IMR-90 (cell line): Measurements from ENCODE around the gene NR2F2. TPM values are rescaled to one million over a fixed set of nuclear protein-coding genes. Genes with fewer than 3 reads are reported as not detected.

ENCODE experiments used
- ATAC-seq: fragments of 200-7000 bp; cut with Tn5 transposase; 2 replicates; pipeline ENCODE4 v1.9.1; 2020; ENCODE audit warnings: low read depth, mild to moderate bottlenecking, moderate library complexity
- Bru-seq: library from RNA; stranded (reverse); fragments of 400-500 nt; gene quantifications from one replicate; lab custom pipeline; 2021; lab: Mats Ljungman, UMichigan
- BruChase-seq, 2 experiments: library from RNA; stranded (reverse); fragments of 400-500 nt; gene quantifications; one replicate each; lab custom pipeline; 2021; lab: Mats Ljungman, UMichigan
- BruUV-seq: library from RNA; stranded (reverse); fragments of 400-500 nt; replicated peaks from 2 replicates; lab custom pipeline; 2021; lab: Mats Ljungman, UMichigan
- CTCF ChIA-PET: fragments of 300-600 bp; formaldehyde crosslinking; extraction: SDS; loops from one replicate; lab custom pipeline; 2021; ENCODE audit warnings: antibody characterized with exemption; lab: Yijun Ruan, JAX
- POLR2A ChIA-PET: fragments of 300-600 bp; sonication (Branson Sonifier 250); formaldehyde crosslinking; loops from one replicate; lab custom pipeline; 2022; ENCODE audit warnings: antibody characterized with exemption; ENCODE audit not compliant: unreplicated experiment; lab: Charles Lee
- DNase-seq: peaks from one replicate; pipeline ENCODE4 v3.0.0; 2013
- H2AFZ ChIP-seq: replicated peaks from 2 replicates; pipeline ENCODE3; 2013; ENCODE audit warnings: low read length, mild to moderate bottlenecking; ENCODE audit not compliant: poor library complexity
- H2AK5ac ChIP-seq: 2 replicates; pipeline ENCODE4 v1.6.1; 2013; ENCODE audit warnings: low read depth, low read length, inconsistent platforms
- H2AK9ac ChIP-seq: replicated peaks from 2 replicates; pipeline ENCODE3; 2013; ENCODE audit warnings: mild to moderate bottlenecking, low read depth, low read length, moderate library complexity; ENCODE audit not compliant: poor library complexity
- H2BK120ac ChIP-seq: 2 replicates; pipeline ENCODE4 v1.6.1; 2013; ENCODE audit warnings: low read depth, low read length, inconsistent platforms
- H2BK15ac ChIP-seq: 3 replicates; pipeline ENCODE4 v1.6.1; 2013; ENCODE audit warnings: low read depth, low read length, inconsistent platforms
- H2BK20ac ChIP-seq: 2 replicates; pipeline ENCODE4 v1.6.1; 2013; ENCODE audit warnings: low read depth, mild to moderate bottlenecking, inconsistent platforms, low read length, moderate library complexity
- H2BK5ac ChIP-seq: 2 replicates; pipeline ENCODE4 v1.6.1; 2013; ENCODE audit warnings: mild to moderate bottlenecking, low read depth, low read length, inconsistent platforms; ENCODE audit not compliant: poor library complexity, severe bottlenecking
- H3K14ac ChIP-seq: replicated peaks from 2 replicates; pipeline ENCODE4 v1.6.1; 2013; ENCODE audit warnings: low read depth, low read length, inconsistent platforms
- H3K18ac ChIP-seq: 2 replicates; pipeline ENCODE4 v1.6.1; 2013; ENCODE audit warnings: low read depth, low read length, control low read depth
- H3K23ac ChIP-seq: 2 replicates; pipeline ENCODE4 v1.6.1; 2013; ENCODE audit warnings: low read depth, low read length, inconsistent platforms
- H3K27ac ChIP-seq: 2 replicates; pipeline ENCODE4 v1.5.1; 2013; ENCODE audit warnings: mild to moderate bottlenecking, control low read depth, low read length; ENCODE audit not compliant: insufficient read depth
- H3K27me3 ChIP-seq: 2 replicates; pipeline ENCODE4 v1.6.1; 2013; ENCODE audit warnings: low read length; ENCODE audit not compliant: control insufficient read depth, insufficient read depth
- H3K36me3 ChIP-seq: 2 replicates; pipeline ENCODE4 v1.6.1; 2013; ENCODE audit warnings: low read length, mixed read lengths; ENCODE audit not compliant: control insufficient read depth, insufficient read depth
- H3K4ac ChIP-seq: 2 replicates; pipeline ENCODE4 v1.6.1; 2013; ENCODE audit warnings: low read depth, low read length, inconsistent platforms
- H3K4me1 ChIP-seq: 2 replicates; pipeline ENCODE4 v1.6.1; 2013; ENCODE audit warnings: low read length, mixed read lengths; ENCODE audit not compliant: control insufficient read depth, insufficient read depth
- H3K4me2 ChIP-seq: 2 replicates; pipeline ENCODE4 v1.6.1; 2013; ENCODE audit warnings: low read depth, mild to moderate bottlenecking, control low read depth, low read length, moderate library complexity
- H3K4me3 ChIP-seq: 2 replicates; pipeline ENCODE4 v1.5.1; 2013; ENCODE audit warnings: low read depth, mild to moderate bottlenecking, control low read depth, low read length, moderate library complexity; ENCODE audit not compliant: insufficient read depth
- H3K56ac ChIP-seq: 2 replicates; pipeline ENCODE4 v1.6.1; 2013; ENCODE audit warnings: low read length, inconsistent platforms; ENCODE audit not compliant: insufficient read depth; ENCODE audit errors: extremely low read depth
- H3K79me1 ChIP-seq, 2 experiments: 2 replicates each; pipeline ENCODE4 v1.6.1; 2013; ENCODE audit warnings: low read length in 2 of 2, inconsistent platforms in 1 of 2, low read depth in 1 of 2
- H3K9ac ChIP-seq: 2 replicates; pipeline ENCODE4 v1.6.1; 2013; ENCODE audit warnings: low read depth, low read length, control low read depth
- H3K9me1 ChIP-seq: 2 replicates; pipeline ENCODE4 v1.6.1; 2013; ENCODE audit warnings: low read length, inconsistent platforms; ENCODE audit not compliant: insufficient read depth
- H3K9me3 ChIP-seq: 2 replicates; pipeline ENCODE4 v1.6.1; 2013; ENCODE audit warnings: low read length; ENCODE audit not compliant: control insufficient read depth, insufficient read depth
- H4K20me1 ChIP-seq: 2 replicates; pipeline ENCODE4 v1.6.1; 2013; ENCODE audit warnings: low read length, inconsistent platforms; ENCODE audit not compliant: insufficient read depth
- H4K5ac ChIP-seq: 2 replicates; pipeline ENCODE4 v1.6.1; 2013; ENCODE audit warnings: mild to moderate bottlenecking, low read depth, low read length, control low read depth
- H4K8ac ChIP-seq, 2 experiments: 2 replicates each; pipeline ENCODE4 v1.6.1; 2013; ENCODE audit warnings: low read depth in 2 of 2, low read length in 2 of 2, control low read depth in 1 of 2, inconsistent platforms in 1 of 2
- H4K91ac ChIP-seq: 2 replicates; pipeline ENCODE4 v1.6.1; 2013; ENCODE audit warnings: low read depth, low read length, inconsistent platforms; ENCODE audit not compliant: insufficient read depth
- BHLHE40 ChIP-seq: fragments of 150-350 bp; IDR thresholded peaks from 2 replicates; pipeline ENCODE4 v1.6.1; 2016; ENCODE audit warnings: mild to moderate bottlenecking, low read depth, low read length
- CEBPB ChIP-seq: IDR thresholded peaks from 2 replicates; pipeline ENCODE4 v1.6.1; 2012; ENCODE audit warnings: low read depth, low read length, improper control_type of control experiment
- MAFK ChIP-seq: IDR thresholded peaks from 2 replicates; pipeline ENCODE4 v1.6.1; 2012; ENCODE audit warnings: low read depth, low read length, improper control_type of control experiment
- MAZ ChIP-seq: IDR thresholded peaks from 2 replicates; pipeline ENCODE4 v1.6.1; 2012; ENCODE audit warnings: low read depth, mild to moderate bottlenecking, low read length, improper control_type of control experiment, moderate library complexity, borderline replicate concordance
- MXI1 ChIP-seq: IDR thresholded peaks from 2 replicates; pipeline ENCODE4 v1.6.1; 2012; ENCODE audit warnings: low read depth, mild to moderate bottlenecking, low read length, moderate library complexity, borderline replicate concordance
- POLR2A ChIP-seq: IDR thresholded peaks from 2 replicates; pipeline ENCODE4 v1.6.1; 2012; ENCODE audit warnings: mild to moderate bottlenecking, low read depth, low read length
- RAD21 ChIP-seq: IDR thresholded peaks from 2 replicates; pipeline ENCODE4 v1.6.1; 2012; ENCODE audit warnings: low read length, improper control_type of control experiment
- RCOR1 ChIP-seq: IDR thresholded peaks from 2 replicates; pipeline ENCODE4 v1.6.1; 2012; ENCODE audit warnings: mild to moderate bottlenecking, low read length, improper control_type of control experiment; ENCODE audit not compliant: insufficient replicate concordance
- RFX5 ChIP-seq: IDR thresholded peaks from 2 replicates; pipeline ENCODE4 v1.8.0; 2012; ENCODE audit warnings: low read depth, mild to moderate bottlenecking, low read length, moderate library complexity
- SMC3 ChIP-seq: fragments of 150-350 bp; IDR thresholded peaks from 2 replicates; pipeline ENCODE4 v1.6.1; 2016; ENCODE audit warnings: low read depth, mild to moderate bottlenecking, antibody characterized with exemption, low read length, moderate library complexity
- USF2 ChIP-seq: fragments of 150-350 bp; IDR thresholded peaks from 2 replicates; pipeline ENCODE4 v1.6.1; 2017; ENCODE audit warnings: mild to moderate bottlenecking, antibody characterized with exemption, low read length, low read depth
- WGBS, 2 experiments: methylation state at CpG; one replicate each; pipeline versions ENCODE4 v1.1.5 to v1.1.7; 2013; ENCODE audit warnings: missing lambda C conversion rate in 2 of 2; ENCODE audit not compliant: insufficient read length in 1 of 2; ENCODE audit errors: extremely low coverage in 2 of 2; 5-methylcytosine and 5-hydroxymethylcytosine counted together
- dilution Hi-C: fragments of 300-500 bp; cut with HindIII; formaldehyde crosslinking; loops from one replicate; pipeline ENCODE4 v1.14.3; 2018; ENCODE audit warnings: low sequenced_read_pairs; ENCODE audit not compliant: unreplicated experiment
- in situ Hi-C: fragments of 300-500 bp; cut with MboI; formaldehyde crosslinking; loops from 3 replicates; pipeline ENCODE4 v1.14.3; 2019; ENCODE audit warnings: low sequenced_read_pairs, inconsistent platforms, mixed read lengths
- intact Hi-C: fragments of 100-400 bp; cut with micrococcal nuclease; formaldehyde crosslinking; loops from 2 replicates; pipeline ENCODE4 v1.10.0; 2022
- long read RNA-seq: library from polyadenylated mRNA; unstranded; transcript quantifications from one replicate; pipeline ENCODE4 v2.0.0, GENCODE V29; 2021; ENCODE audit not compliant: unreplicated experiment
- polyA plus RNA-seq, 3 experiments: library from polyadenylated mRNA; depleted of rRNA; stranded (reverse); fragments of >200 nt; gene quantifications; 2 replicates each; pipeline ENCODE4 v1.2.3, GENCODE V29; 2012; ENCODE audit warnings: low replicate concordance in 1 of 3
- total RNA-seq: library from RNA; depleted of rRNA; stranded (reverse); fragments of >200 nt; gene quantifications from 2 replicates; pipeline ENCODE4 v1.2.3, GENCODE V29; 2012; rRNA removed
- TF ChIP-seq, protein P1 (sequence below): fragments of 150-350 bp; IDR thresholded peaks from 2 replicates; pipeline ENCODE4 v1.6.1; 2016; ENCODE audit warnings: low read depth, mild to moderate bottlenecking, low read length, moderate library complexity, borderline replicate concordance

The NR2F2 gene
- total RNA-seq (20.3 and 28.1 TPM in 2 replicates), polyA plus RNA-seq (2012; rRNA removed) (161 and 185 TPM in 2 replicates), Bru-seq, nascent RNA (percentile 94 among the genes with signal in this experiment), BruChase-seq, experiment 1, labeled RNA remaining after a 6-hour chase (percentile 87 among the genes with signal in this experiment), BruChase-seq, experiment 2, labeled RNA remaining after a 2-hour chase (percentile 99 among the genes with signal in this experiment)
- 113 and 142 TPM in 2 replicates for polyA plus RNA-seq (2012; cell fraction: cytosol; rRNA removed)
- polyA plus RNA-seq (2012; cell fraction: nucleus; rRNA removed; ENCODE audit: low replicate concordance), result 109 and 182 TPM in 2 replicates
- long read RNA-seq, full-length matches to known transcripts, result 47 of 118 reads
- long read RNA-seq, partial matches to known transcripts, result 33 of 118 reads
- long read RNA-seq, other reads (novel, unspliced or antisense), result 38 of 118 reads

GRCh38 chr15:96330450-96331143, at the start of gene NR2F2:
NR2F2 (plus strand) TSS chr15:96330700; CDS start chr15:96332106, 1,406 bp downstream.
- ChIA-PET CTCF (interaction anchor here (0.5 kb wide), 1 partner anchor 501 kb away, joined by 3 read pairs; no protein-coding TSS in a partner anchor), POLR2A (interaction anchor here (0.6 to 1.2 kb wide), 6 partner anchors 10 to 1071 kb away, joined by 3 to 5 read pairs (median 3); no protein-coding TSS in a partner anchor)
- H2AFZ ChIP-seq, result peak within 1 kb of the TSS; percentile 88
- H2AK5ac ChIP-seq, result peak within 1 kb of the TSS; percentile 58
- H3K27ac ChIP-seq, result peak within 1 kb of the TSS; percentile 98
- peak within 1 kb of the TSS; percentile 83 for H2BK120ac ChIP-seq
- peak within 1 kb of the TSS; percentile 94 for H2BK5ac ChIP-seq
- H4K5ac ChIP-seq, result peak within 1 kb of the TSS; percentile 84
- peaks cover 3 to 4% of the 10 kb centered on the region in 2 experiments; a peak in 2 of 4 replicates for H3K79me1 ChIP-seq
- peak within 1 kb of the TSS; percentile 84 for H3K4me3 ChIP-seq
- no peaks in the 10 kb centered on the region for H3K9me1 ChIP-seq
- H3K18ac ChIP-seq, result peak within 1 kb of the TSS; percentile 81
- H4K20me1 ChIP-seq, result peaks cover 30% of the 10 kb centered on the region
- ATAC-seq (peak; percentile 78), DNase-seq (peak; percentile 99)
- peak within 1 kb of the TSS; percentile 90 for H3K56ac ChIP-seq
- peak within 1 kb of the TSS; percentile 89 for H2AK9ac ChIP-seq
- dilution Hi-C loops (no loop called here), intact Hi-C loops (loop anchor here (1.0 kb wide), 1 partner anchor 1304 kb away; no protein-coding TSS in a partner anchor), in situ Hi-C loops (loop anchor here (10.0 to 25.0 kb wide), 2 partner anchors 768 to 1036 kb away; no protein-coding TSS in a partner anchor)
- peak within 1 kb of the TSS; percentile 87 for H3K23ac ChIP-seq
- peak within 1 kb of the TSS; percentile 88 for H3K4ac ChIP-seq
- H3K9ac ChIP-seq, result peak within 1 kb of the TSS; percentile 99
- WGBS, 2 experiments, result 0% methylated on average over 15 of the region's 78 CpGs; no CpG with 5 or more reads in 1 of the 2 experiments
- H3K14ac ChIP-seq, result peak within 1 kb of the TSS; percentile 88
- H3K9me3 ChIP-seq, result no peaks in the 10 kb centered on the region
- no peaks in the 10 kb centered on the region for H3K27me3 ChIP-seq
- H3K4me2 ChIP-seq, result peak within 1 kb of the TSS; percentile 90
- H4K91ac ChIP-seq, result peak within 1 kb of the TSS; percentile 72
- H2BK15ac ChIP-seq, result peak within 1 kb of the TSS; percentile 35; the same call in 2 of the 3 replicates
- peaks cover 3% of the 10 kb centered on the region for H3K4me1 ChIP-seq
- peaks cover 34% of the 10 kb centered on the region for H3K36me3 ChIP-seq
- H2BK20ac ChIP-seq, result peak within 1 kb of the TSS; percentile 52; the same call in 1 of the 2 replicates
- peak within 1 kb of the TSS; percentile 44 to 86 for H4K8ac ChIP-seq
- BruUV-seq, result no TSS peak
- TF ChIP-seq, protein P1, sequence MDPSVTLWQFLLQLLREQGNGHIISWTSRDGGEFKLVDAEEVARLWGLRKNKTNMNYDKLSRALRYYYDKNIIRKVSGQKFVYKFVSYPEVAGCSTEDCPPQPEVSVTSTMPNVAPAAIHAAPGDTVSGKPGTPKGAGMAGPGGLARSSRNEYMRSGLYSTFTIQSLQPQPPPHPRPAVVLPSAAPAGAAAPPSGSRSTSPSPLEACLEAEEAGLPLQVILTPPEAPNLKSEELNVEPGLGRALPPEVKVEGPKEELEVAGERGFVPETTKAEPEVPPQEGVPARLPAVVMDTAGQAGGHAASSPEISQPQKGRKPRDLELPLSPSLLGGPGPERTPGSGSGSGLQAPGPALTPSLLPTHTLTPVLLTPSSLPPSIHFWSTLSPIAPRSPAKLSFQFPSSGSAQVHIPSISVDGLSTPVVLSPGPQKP, result no peak
- TF ChIP-seq RAD21, result no peak; the same call in 1 of the 2 replicates
- TF ChIP-seq BHLHE40, result peak; percentile 2; the same call in 1 of the 2 replicates
- peak; percentile 37; the same call in 1 of the 2 replicates for TF ChIP-seq MAZ
- no peak for TF ChIP-seq USF2
- TF ChIP-seq SMC3, result no peak
- TF ChIP-seq MAFK, result no peak
- TF ChIP-seq MXI1, result peak; percentile 76
- peak; percentile 73 for TF ChIP-seq CEBPB
- TF ChIP-seq RFX5, result no peak
- no peak for TF ChIP-seq RCOR1
- TF ChIP-seq POLR2A, result peak; percentile 88
